GM21717 (cell line): ENCODE results near the gene ZNF367.
"Not testable (repeated sequence)": the region's sequence is repeated elsewhere in the genome, so short reads cannot be mapped to it uniquely, and the experiment has no call there.

Source experiments
- ATAC-seq: cut with Tn5 transposase; IDR thresholded peaks from one replicate; pipeline ENCODE4 v1.9.1; 2021; ENCODE audit warnings: mild to moderate bottlenecking, moderate library complexity; ENCODE audit not compliant: unreplicated experiment

Gene ZNF367

GRCh38 chr9:96375507-96375906 lies 42.7 kb downstream of the ZNF367 start:
- not testable (repeated sequence) for ATAC-seq

- no peak for ATAC-seq
These were observed 50.2 kb downstream of the ZNF367 start for GRCh38 chr9:96367943-96368342.

GRCh38 chr9:96363175-96363967 lies 54.8 kb downstream of the ZNF367 start:
- ATAC-seq = no peak

- not testable (repeated sequence) for ATAC-seq
These were observed 56.1 kb downstream of the ZNF367 start for GRCh38 chr9:96362119-96362518.

- ATAC-seq = no peak
These were observed 56.5 kb downstream of the ZNF367 start for GRCh38 chr9:96361668-96362067.

GRCh38 chr9:96360976-96361375 lies 57.2 kb downstream of the ZNF367 start:
- ATAC-seq = no peak

GRCh38 chr9:96360523-96360922 lies 57.6 kb downstream of the ZNF367 start:
- not testable (repeated sequence) for ATAC-seq

GRCh38 chr9:96350866-96351265 lies 67.3 kb downstream of the ZNF367 start:
- no peak for ATAC-seq

GRCh38 chr9:96348261-96348660 lies 69.9 kb downstream of the ZNF367 start:
- no peak for ATAC-seq

GRCh38 chr9:96345551-96345950 lies 72.6 kb downstream of the ZNF367 start:
- ATAC-seq = no peak

- no peak for ATAC-seq
These were observed 73.6 kb downstream of the ZNF367 start for GRCh38 chr9:96344458-96345180.

- ATAC-seq = no peak
These were observed 74.4 kb downstream of the ZNF367 start for GRCh38 chr9:96343515-96344360.

- no peak for ATAC-seq
These were observed 75.5 kb downstream of the ZNF367 start for GRCh38 chr9:96342571-96343245.

- ATAC-seq = no peak
These were observed 77.5 kb downstream of the ZNF367 start for GRCh38 chr9:96340707-96341106.

- no peak for ATAC-seq
These were observed 79.9 kb downstream of the ZNF367 start for GRCh38 chr9:96338299-96338698.
